ENCODE measurements around the gene PPP6R2. TPM values are rescaled to one million over a fixed set of nuclear protein-coding genes. Genes with fewer than 3 reads are reported as not detected.

The PPP6R2 gene
- polyA plus RNA-seq, 1 experiment, result 26.6 TPM

- Histone ChIP-seq H3K9me3 (ENCODE audit: control insufficient read depth, insufficient read depth, low read length) (peaks cover 3% of the 10 kb centered on the region; the same call in 1 of the 2 replicates), H3K27ac (ENCODE audit: low read depth, low read length) (peak overlapping the region; percentile 93), H3K4me3 (ENCODE audit: low read depth, low read length) (peak overlapping the region; percentile 93), H3K27me3 (ENCODE audit: control insufficient read depth, insufficient read depth, low read length) (no peaks in the 10 kb centered on the region)
- ChIA-PET CTCF (interaction anchor here (0.7 kb wide), 1 partner anchor 36 kb away, joined by 3 read pairs; no protein-coding TSS in a partner anchor), POLR2A (interaction anchor here (1.6 to 2.4 kb wide), 3 partner anchors 12 to 33 kb away, joined by 6 to 19 read pairs (median 9); no protein-coding TSS in a partner anchor)
- DNase-seq (ENCODE audit: low read depth, low spot score), result no peak
- TF ChIP-seq, protein P1, sequence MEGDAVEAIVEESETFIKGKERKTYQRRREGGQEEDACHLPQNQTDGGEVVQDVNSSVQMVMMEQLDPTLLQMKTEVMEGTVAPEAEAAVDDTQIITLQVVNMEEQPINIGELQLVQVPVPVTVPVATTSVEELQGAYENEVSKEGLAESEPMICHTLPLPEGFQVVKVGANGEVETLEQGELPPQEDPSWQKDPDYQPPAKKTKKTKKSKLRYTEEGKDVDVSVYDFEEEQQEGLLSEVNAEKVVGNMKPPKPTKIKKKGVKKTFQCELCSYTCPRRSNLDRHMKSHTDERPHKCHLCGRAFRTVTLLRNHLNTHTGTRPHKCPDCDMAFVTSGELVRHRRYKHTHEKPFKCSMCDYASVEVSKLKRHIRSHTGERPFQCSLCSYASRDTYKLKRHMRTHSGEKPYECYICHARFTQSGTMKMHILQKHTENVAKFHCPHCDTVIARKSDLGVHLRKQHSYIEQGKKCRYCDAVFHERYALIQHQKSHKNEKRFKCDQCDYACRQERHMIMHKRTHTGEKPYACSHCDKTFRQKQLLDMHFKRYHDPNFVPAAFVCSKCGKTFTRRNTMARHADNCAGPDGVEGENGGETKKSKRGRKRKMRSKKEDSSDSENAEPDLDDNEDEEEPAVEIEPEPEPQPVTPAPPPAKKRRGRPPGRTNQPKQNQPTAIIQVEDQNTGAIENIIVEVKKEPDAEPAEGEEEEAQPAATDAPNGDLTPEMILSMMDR (IDR thresholded peaks at IDR 0.05; ENCODE audit: low read depth, low read length), result no peak
Observed at GRCh38 chr22:50305393-50305922, 37.7 kb upstream of the PPP6R2 start.

- H3K4me3 ChIP-seq (ENCODE audit: low read depth, low read length), result peak overlapping the region; percentile 93
- H3K27me3 ChIP-seq (ENCODE audit: control insufficient read depth, insufficient read depth, low read length), result no peaks in the 10 kb centered on the region
- peaks cover 3% of the 10 kb centered on the region; the same call in 1 of the 2 replicates for H3K9me3 ChIP-seq (ENCODE audit: control insufficient read depth, insufficient read depth, low read length)
- DNase-seq (ENCODE audit: low read depth, low spot score), result peak; percentile 90
- peak overlapping the region; percentile 93 for H3K27ac ChIP-seq (ENCODE audit: low read depth, low read length)
- POLR2A ChIA-PET, result interaction anchor here (1.3 to 2.4 kb wide), 4 partner anchors 8 to 34 kb away, joined by 3 to 19 read pairs (median 8); no protein-coding TSS in a partner anchor
- CTCF ChIA-PET, result no interaction called here
- TF ChIP-seq, protein P1 (IDR thresholded peaks at IDR 0.05; ENCODE audit: low read depth, low read length), result no peak
Observed at GRCh38 chr22:50305923-50306566, 37.1 kb upstream of the PPP6R2 start.

DNA sequence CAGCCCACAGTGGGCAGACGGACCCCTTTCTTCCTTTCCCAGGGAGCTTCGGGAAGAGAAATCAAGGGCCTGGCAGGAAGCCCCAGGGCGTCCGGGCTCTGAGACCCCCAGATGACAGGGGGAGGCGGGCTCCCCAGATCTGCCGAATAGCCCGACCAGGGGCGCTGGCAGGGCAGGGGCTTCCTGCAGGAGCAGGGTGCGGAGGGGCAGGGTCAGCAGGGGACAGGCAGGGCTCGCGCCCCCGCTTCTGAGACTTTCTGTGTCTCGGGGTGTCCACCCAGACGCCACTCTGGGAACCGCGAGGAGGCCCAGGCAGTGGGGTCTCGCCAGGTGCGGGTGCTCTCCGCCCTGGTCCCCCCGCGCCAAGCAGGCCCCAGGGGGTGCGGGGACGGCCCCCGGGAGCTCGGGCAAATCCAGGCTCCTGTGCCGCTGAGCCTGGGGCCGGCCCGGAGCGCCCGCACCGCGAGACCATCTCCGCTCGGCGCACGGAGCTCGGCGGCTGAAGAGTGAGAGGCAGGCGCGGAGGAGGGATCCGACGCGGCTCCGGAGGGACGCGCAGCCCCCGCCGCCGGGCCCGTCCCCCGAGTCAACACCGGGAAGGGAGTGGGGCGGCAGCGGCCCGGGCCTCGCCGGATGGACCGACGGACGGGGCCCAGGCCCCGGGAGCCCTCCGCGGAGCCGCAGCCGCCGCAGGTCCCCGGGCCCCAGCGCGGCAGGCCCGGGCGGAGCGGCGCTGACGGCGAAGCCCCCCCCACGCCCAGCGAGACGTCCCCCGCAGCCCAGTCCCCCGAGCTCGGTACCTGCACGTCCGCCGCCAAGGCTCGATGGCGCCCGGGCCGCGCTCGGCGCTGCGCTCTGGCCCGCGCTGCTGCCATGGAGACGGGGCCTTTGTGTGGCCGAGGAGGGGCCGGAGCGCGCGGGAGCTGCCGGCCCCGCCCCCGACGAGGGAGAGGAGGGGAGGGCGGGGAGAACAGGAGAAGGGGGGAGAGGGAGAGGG lies 36.1 kb upstream of the PPP6R2 start, which contains the start of gene PLXNB2:
Gene PLXNB2 (minus strand): TSS at position 894 of the 997 bp plus-strand sequence. CDS start 17,062 bp downstream, outside the sequence.
- Histone ChIP-seq H3K9me3 (ENCODE audit: control insufficient read depth, insufficient read depth, low read length) (peaks cover 3% of the 10 kb centered on the region; the same call in 1 of the 2 replicates), H3K4me3 (ENCODE audit: low read depth, low read length) (peak within 1 kb of the TSS; percentile 93), H3K27ac (ENCODE audit: low read depth, low read length) (peak within 1 kb of the TSS; percentile 91), H3K27me3 (ENCODE audit: control insufficient read depth, insufficient read depth, low read length) (peaks cover under 1% of the 10 kb centered on the region)
- ChIA-PET CTCF (no interaction called here), POLR2A (interaction anchor here (1.3 to 2.4 kb wide), 3 partner anchors 9 to 35 kb away, joined by 3 to 19 read pairs (median 9); no protein-coding TSS in a partner anchor)
- DNase-seq (ENCODE audit: low read depth, low spot score), result peak; percentile 34
- TF ChIP-seq, protein P1 (IDR thresholded peaks at IDR 0.05; ENCODE audit: low read depth, low read length), result no peak

DNA sequence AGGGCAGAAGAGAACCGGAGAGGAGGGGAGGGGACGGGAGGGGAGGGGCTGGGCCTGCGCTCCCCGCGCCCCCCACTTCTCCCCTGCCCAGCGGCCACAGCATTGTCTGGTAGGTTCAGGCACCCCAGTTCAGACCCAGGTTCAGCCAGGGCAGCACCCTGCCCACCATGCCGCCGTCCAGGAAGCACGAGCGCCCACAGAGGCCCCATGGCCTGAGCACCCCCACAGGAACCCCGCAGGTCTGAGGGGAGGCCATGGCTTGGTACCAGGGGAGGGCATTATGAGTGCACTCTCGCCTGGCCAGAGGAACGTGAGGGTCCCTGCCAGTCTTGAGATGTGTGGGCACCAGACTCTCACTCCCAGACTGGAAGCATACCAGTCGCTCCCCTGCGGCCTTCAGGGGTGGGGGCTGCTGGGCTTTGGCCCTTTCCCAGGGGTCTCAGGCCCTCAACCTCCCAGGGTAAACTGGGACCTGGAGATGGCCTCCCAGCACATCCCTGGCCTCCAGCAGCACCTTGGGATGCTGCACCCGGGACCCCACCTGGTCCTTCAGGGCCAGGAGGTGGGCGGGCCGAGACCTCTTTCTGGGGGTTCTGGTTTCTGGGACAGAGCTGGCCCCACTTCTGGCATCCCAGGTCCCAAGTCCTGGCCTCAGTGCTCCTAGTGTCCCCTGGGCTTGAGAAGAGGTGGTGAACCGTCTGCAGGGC lies 35.1 kb upstream of the PPP6R2 start:
- CTCF ChIA-PET, result no interaction called here

More for the DNA sequence above, 35.1 kb upstream of the PPP6R2 start:
- TF ChIP-seq, protein P1 (IDR thresholded peaks at IDR 0.05; ENCODE audit: low read depth, low read length), result no peak
- POLR2A ChIA-PET, result no interaction called here
- peaks cover 2% of the 10 kb centered on the region for H3K27me3 ChIP-seq (ENCODE audit: control insufficient read depth, insufficient read depth, low read length)
- peaks cover 3% of the 10 kb centered on the region; the same call in 1 of the 2 replicates for H3K9me3 ChIP-seq (ENCODE audit: control insufficient read depth, insufficient read depth, low read length)
- DNase-seq (ENCODE audit: low read depth, low spot score), result no peak
- peak overlapping the region; percentile 61 for H3K27ac ChIP-seq (ENCODE audit: low read depth, low read length)
- no peak overlapping the region for H3K4me3 ChIP-seq (ENCODE audit: low read depth, low read length)

Measured in AG04450 (cell line).